ENCODE measurements around the gene MDM1.

MDM1 gene

GRCh38 chr12:68317047-68317667, 15.0 kb downstream of the MDM1 start:
- TF ChIP-seq CTCF (conservative IDR thresholded peaks at IDR 0.05) = peak; percentile 80
- H3K27ac ChIP-seq = no peak overlapping the region

GRCh38 chr12:68310370-68310769, 21.8 kb downstream of the MDM1 start:
- no peak for TF ChIP-seq CTCF (conservative IDR thresholded peaks at IDR 0.05)
- H3K27ac ChIP-seq = no peak overlapping the region

GRCh38 chr12:68306564-68306963, 25.6 kb downstream of the MDM1 start:
- no peak overlapping the region for H3K27ac ChIP-seq
- no peak for TF ChIP-seq CTCF (conservative IDR thresholded peaks at IDR 0.05)

- no peak overlapping the region for H3K27ac ChIP-seq
- no peak for TF ChIP-seq CTCF (conservative IDR thresholded peaks at IDR 0.05)
Observed at GRCh38 chr12:68305278-68305677, 26.9 kb downstream of the MDM1 start.

- no peak for TF ChIP-seq CTCF (conservative IDR thresholded peaks at IDR 0.05)
- no peak overlapping the region for H3K27ac ChIP-seq
Observed at GRCh38 chr12:68304626-68305025, 27.5 kb downstream of the MDM1 start.

- H3K27ac ChIP-seq = no peak overlapping the region
- no peak for TF ChIP-seq CTCF (conservative IDR thresholded peaks at IDR 0.05)
Observed at GRCh38 chr12:68303850-68304249, 28.3 kb downstream of the MDM1 start.

- no peak for TF ChIP-seq CTCF (conservative IDR thresholded peaks at IDR 0.05)
- H3K27ac ChIP-seq = no peak overlapping the region
Observed at GRCh38 chr12:68297929-68298328, 34.2 kb downstream of the MDM1 start.
